ENCODE results near the gene KIFC1.

Gene KIFC1

DNA sequence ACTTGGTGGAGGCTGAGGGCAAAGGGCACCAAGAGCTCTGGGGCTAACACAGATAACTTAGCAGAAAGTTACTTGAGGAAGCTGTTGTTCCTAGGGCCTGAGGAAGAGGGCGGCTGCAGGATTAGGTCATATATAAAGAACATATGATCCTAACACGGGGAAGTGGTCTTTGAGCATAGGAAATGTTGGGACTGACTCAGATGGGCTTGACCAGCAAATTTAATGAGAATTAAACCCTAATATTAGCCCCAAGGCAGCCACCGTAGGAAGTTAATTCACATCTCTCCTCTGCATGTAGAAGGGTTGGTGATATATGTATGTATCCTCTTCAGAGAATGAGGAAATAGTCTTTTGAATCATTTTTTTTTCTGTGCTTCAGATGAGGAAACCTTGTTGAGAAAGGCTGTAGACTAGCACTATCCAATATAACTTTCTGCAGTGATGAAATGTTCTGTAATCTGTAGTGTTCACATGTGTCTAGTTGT, 53.5 kb downstream of the KIFC1 start:
- Histone ChIP-seq H3K36me3 (peaks cover 54 to 95% (median 93%) of the 10 kb centered on the region in 11 experiments), H3K4me1 (peaks cover 0 to 62% (median 14%) of the 10 kb centered on the region in 10 experiments; a peak in 16 of 20 replicates), H3K27me3 (no peaks in the 10 kb centered on the region)

DNA sequence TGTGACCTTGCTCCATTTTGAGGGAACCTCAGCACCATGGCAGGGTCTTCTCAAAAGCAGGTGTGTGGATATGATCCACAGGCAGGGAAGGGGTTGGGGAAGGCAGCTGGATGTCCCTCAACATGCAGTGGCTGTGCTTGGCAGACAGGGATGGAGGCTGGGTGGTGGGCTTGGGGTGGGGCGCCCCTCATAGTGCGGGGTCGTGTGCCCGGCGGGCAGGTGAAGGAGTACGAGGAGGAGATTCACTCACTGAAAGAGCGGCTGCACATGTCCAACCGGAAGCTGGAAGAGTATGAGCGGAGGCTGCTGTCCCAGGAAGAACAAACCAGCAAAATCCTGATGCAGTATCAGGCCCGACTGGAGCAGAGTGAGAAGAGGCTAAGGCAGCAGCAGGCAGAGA, 54.7 kb downstream of the KIFC1 start:
- peak overlapping the region in 5 of 11 experiments; percentile 28 to 84 (median 68); a peak in 8 of 22 replicates for H3K27ac ChIP-seq
- H4K20me1 ChIP-seq, result peaks cover 0 to 20% (median 0%) of the 10 kb centered on the region in 11 experiments; a peak in 4 of 22 replicates
- TF ChIP-seq Cebpa-rat (IDR thresholded peaks at IDR 0.05), result no peak
- peak overlapping the region in 3 of 11 experiments; percentile 48 to 80 (median 79); a peak in 6 of 22 replicates for H3K4me2 ChIP-seq
- peaks cover 0 to 74% (median 23%) of the 10 kb centered on the region in 10 experiments; a peak in 16 of 20 replicates for H3K4me1 ChIP-seq
- H3K9me3 ChIP-seq (replicated peaks in 1 of 11), result no peaks in the 10 kb centered on the region
- no peaks in the 10 kb centered on the region for H3K27me3 ChIP-seq
- H3K4me3 ChIP-seq, result no peak overlapping the region
- H3K36me3 ChIP-seq, result peaks cover 42 to 90% (median 82%) of the 10 kb centered on the region in 11 experiments
- peak overlapping the region in 4 of 11 experiments; percentile 29 to 64 (median 56); a peak in 4 of 22 replicates for H3K9ac ChIP-seq

More for the DNA sequence above, 53.5 kb downstream of the KIFC1 start:
- peak overlapping the region in 6 of 11 experiments; percentile 20 to 84 (median 66); a peak in 10 of 22 replicates for H3K27ac ChIP-seq
- no peaks in the 10 kb centered on the region for H3K9me3 ChIP-seq (replicated peaks in 1 of 11)
- TF ChIP-seq Cebpa-rat (IDR thresholded peaks at IDR 0.05), result no peak
- peak overlapping the region in 3 of 11 experiments; percentile 51 to 64 (median 60); a peak in 4 of 22 replicates for H3K9ac ChIP-seq
- H4K20me1 ChIP-seq, result peaks cover 0 to 20% (median 0%) of the 10 kb centered on the region in 11 experiments; a peak in 4 of 22 replicates
- no peak overlapping the region for H3K4me3 ChIP-seq
- peak overlapping the region in 5 of 11 experiments; percentile 3 to 80 (median 48); a peak in 9 of 22 replicates for H3K4me2 ChIP-seq

DNA sequence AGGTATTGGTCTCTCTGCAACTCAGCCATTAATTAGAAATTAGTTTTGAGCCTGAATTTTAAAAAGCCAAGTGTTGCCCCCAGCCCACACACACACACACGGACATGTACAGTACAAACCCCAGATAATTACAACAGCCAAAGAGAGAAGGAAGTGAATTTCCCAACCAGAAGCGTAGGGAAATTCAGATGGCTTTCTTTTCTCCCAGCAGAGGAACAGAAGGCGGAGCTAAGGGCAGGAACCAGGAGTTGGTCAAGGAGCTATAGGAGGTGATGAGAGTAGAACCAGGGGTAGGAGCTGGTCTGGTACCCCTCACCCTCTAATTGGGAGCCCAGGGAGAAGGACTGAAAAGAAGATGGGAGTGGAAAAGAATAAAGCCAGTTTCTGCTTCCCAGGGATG, 58.8 kb downstream of the KIFC1 start:
- TF ChIP-seq Cebpa-rat (IDR thresholded peaks at IDR 0.05), result no peak
- Histone ChIP-seq H3K9me3 (replicated peaks in 1 of 11) (no peaks in the 10 kb centered on the region), H3K36me3 (peaks cover 22 to 59% (median 49%) of the 10 kb centered on the region in 11 experiments), H3K27me3 (no peaks in the 10 kb centered on the region), H3K4me1 (peaks cover 17 to 80% (median 30%) of the 10 kb centered on the region in 10 experiments), H3K4me3 (0 out of 20 replicates have a peak overlapping the region, but pooled peaks of 2 of the 10 experiments have one; percentile 11 to 16), H3K4me2 (peak overlapping the region in 8 of 11 experiments; percentile 35 to 82 (median 75); a peak in 16 of 22 replicates), H4K20me1 (peaks cover 0 to 5% (median 0%) of the 10 kb centered on the region in 11 experiments; a peak in 4 of 22 replicates), H3K27ac (peak overlapping the region in 9 of 11 experiments; percentile 6 to 63 (median 25); a peak in 13 of 22 replicates), H3K9ac (peak overlapping the region in 4 of 11 experiments; percentile 1 to 24 (median 14); a peak in 5 of 22 replicates)

DNA sequence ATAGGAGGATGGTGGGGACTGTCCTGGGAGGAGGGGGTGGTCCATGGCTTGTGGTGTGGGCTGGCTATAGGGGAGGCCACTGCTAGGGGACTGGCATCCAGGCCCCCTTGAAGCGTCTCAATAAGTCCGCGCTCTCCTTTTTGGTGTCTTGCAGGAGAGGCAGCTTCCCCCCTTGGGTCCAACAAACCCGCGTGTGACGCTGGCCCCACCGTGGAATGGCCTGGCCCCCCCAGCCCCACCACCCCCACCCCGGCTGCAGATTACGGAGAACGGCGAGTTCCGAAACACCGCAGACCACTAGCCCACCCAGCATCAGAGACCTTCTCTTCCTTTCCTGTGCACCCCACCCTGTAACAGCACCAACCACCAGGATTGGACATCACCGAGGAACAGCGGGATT, 60.0 kb downstream of the KIFC1 start:
- no peak for TF ChIP-seq Cebpa-rat (IDR thresholded peaks at IDR 0.05)
- Histone ChIP-seq H3K36me3 (peaks cover 27 to 59% (median 49%) of the 10 kb centered on the region in 11 experiments), H3K4me3 (no peak overlapping the region), H3K4me1 (peaks cover 25 to 71% (median 34%) of the 10 kb centered on the region in 10 experiments), H3K9me3 (replicated peaks in 1 of 11) (no peaks in the 10 kb centered on the region), H3K27ac (no peak overlapping the region), H3K4me2 (peak overlapping the region in 1 of 11 experiments; percentile 82; a peak in 1 of 22 replicates), H4K20me1 (peaks cover 0 to 13% (median 0%) of the 10 kb centered on the region in 11 experiments; a peak in 4 of 22 replicates), H3K27me3 (no peaks in the 10 kb centered on the region), H3K9ac (no peak overlapping the region)

DNA sequence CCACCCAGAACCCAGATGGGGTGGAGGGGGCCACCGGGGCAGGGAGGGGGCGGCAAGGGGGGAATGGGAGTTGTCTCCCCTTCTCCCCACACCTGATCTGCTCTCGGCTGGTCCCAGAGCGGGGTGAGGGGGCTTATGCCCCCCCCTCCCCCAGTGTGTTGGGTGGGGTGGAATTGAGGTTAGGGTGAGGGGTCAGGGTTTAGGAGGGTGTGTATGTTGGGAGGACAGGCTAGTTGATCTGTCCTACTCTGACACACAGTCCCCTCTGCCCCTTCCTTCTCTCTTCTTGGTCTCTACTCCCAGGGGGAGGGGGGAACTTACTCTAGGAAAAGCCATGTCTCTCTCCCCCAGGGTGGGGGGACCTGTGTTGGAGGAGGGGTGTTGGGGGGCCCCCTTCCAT, 60.9 kb downstream of the KIFC1 start:
- H3K9me3 ChIP-seq (replicated peaks in 1 of 11), result no peaks in the 10 kb centered on the region
- H3K4me2 ChIP-seq, result peak overlapping the region; percentile 64 to 98 (median 96); a peak in 19 of 22 replicates
- peaks cover 0 to 18% (median 0%) of the 10 kb centered on the region in 11 experiments; a peak in 4 of 22 replicates for H4K20me1 ChIP-seq
- peaks cover 25 to 64% (median 34%) of the 10 kb centered on the region in 10 experiments for H3K4me1 ChIP-seq
- no peak for TF ChIP-seq Cebpa-rat (IDR thresholded peaks at IDR 0.05)
- peak overlapping the region in 6 of 11 experiments; percentile 39 to 87 (median 46); a peak in 6 of 22 replicates for H3K9ac ChIP-seq
- peak overlapping the region in 4 of 11 experiments; percentile 11 to 51 (median 29); a peak in 4 of 22 replicates for H3K27ac ChIP-seq
- H3K4me3 ChIP-seq, result peak overlapping the region in 3 of 10 experiments; percentile 79 to 89 (median 84); a peak in 3 of 20 replicates
- peaks cover 22 to 59% (median 49%) of the 10 kb centered on the region in 11 experiments for H3K36me3 ChIP-seq
- no peaks in the 10 kb centered on the region for H3K27me3 ChIP-seq

DNA sequence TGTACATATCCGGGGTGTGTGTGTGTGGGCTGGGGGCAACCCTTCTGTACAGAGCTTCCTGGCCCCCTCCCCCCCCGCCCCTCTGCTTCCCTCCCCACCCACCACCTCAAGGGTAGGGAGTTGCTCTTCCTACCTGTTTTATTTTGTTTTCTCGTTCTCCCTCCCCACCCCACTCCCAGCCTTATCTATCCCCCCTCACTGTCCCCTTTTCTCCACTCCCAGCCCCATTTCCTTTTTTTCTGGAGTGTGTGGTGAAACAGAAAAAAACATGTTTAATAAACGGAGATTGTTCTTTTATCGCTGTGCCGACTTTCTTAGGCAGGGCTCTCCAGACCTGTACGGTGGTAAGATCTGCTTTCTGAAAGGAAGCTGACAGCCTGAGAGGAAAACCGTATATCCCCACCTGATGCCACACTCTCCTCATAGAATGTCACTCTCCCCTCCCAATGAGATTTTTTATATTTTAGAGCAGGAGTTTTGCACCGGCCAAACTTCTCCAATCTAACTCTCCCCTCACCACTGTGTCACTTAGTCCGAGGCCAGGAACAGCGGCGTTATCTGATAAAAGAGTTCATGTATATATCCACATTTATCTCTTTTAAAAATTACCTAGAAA, 61.9 kb downstream of the KIFC1 start:
- H3K27me3 ChIP-seq, result no peaks in the 10 kb centered on the region
- peaks cover 0 to 18% (median 0%) of the 10 kb centered on the region in 11 experiments; a peak in 4 of 22 replicates for H4K20me1 ChIP-seq
- peaks cover 14 to 50% (median 41%) of the 10 kb centered on the region in 11 experiments for H3K36me3 ChIP-seq
- no peak for TF ChIP-seq Cebpa-rat (IDR thresholded peaks at IDR 0.05)
- peaks cover 25 to 54% (median 34%) of the 10 kb centered on the region in 10 experiments for H3K4me1 ChIP-seq
- peak overlapping the region; percentile 73 to 89 (median 82) for H3K4me3 ChIP-seq
- H3K27ac ChIP-seq, result peak overlapping the region; percentile 37 to 79 (median 72); a peak in 21 of 22 replicates
- H3K4me2 ChIP-seq, result peak overlapping the region; percentile 71 to 98 (median 96)
- H3K9me3 ChIP-seq (replicated peaks in 1 of 11), result no peaks in the 10 kb centered on the region
- H3K9ac ChIP-seq, result peak overlapping the region; percentile 78 to 87 (median 84)

DNA sequence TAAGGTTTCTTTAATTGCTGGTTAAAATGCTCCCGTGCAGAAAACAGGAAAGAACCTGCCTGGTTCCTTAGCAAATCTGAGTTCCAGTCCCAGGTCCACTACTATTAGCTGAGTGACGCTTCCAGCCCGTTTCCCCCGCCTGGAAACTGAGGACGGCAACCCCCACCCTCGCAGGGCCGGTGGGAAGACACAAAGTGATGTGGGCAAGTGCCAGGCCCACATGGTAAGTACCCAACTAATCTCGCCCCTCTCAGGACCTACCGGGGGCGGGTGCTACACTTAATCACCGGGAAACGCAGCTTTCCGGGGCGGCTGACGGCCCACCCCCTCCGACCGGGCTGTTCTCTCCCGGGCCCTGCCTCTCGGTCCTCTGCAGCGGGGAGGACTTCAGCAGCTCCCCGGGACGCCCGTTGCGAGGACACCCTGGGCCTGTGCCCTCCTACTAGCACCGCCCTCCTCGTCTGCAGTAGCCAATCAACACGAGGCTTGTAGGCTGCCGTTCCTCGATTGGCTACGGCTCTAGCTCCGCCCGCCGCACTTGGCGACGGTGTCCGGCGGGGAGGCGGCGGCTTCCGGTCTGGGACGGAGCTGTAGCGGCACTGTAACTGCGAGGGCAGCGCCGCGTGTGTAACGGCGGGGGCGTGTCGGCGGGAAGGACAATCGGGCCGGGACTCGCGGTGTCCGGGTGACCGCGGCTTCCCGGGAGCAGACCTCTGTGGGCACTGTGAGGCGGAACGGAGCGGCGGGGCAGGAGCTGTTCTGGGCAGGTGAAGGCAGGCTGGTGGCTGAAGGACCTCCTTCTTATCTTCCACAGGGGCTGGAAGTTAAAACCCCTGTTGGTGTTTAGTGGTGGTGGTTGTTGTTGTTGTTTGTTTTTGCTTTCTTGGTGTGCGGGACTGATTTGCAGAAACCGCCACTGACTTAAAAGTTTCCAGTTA, 62.7 kb downstream of the KIFC1 start, which contains the start of gene ZBTB9:
Gene ZBTB9 (plus strand): TSS at position 568 of the 938 bp plus-strand sequence. CDS start 525 bp downstream, outside the sequence.
- Histone ChIP-seq H3K27me3 (no peaks in the 10 kb centered on the region), H3K4me2 (peak within 1 kb of the TSS; percentile 88 to 98 (median 96)), H4K20me1 (peaks cover 0 to 18% (median 0%) of the 10 kb centered on the region in 11 experiments; a peak in 4 of 22 replicates), H3K9ac (peak within 1 kb of the TSS; percentile 78 to 87 (median 84)), H3K27ac (peak within 1 kb of the TSS; percentile 37 to 79 (median 72); a peak in 21 of 22 replicates), H3K9me3 (replicated peaks in 1 of 11) (0 out of 22 replicates have a peak, but pooled peaks cover 0 to 4% (median 0%) of the 10 kb centered on the region in 11 experiments), H3K4me1 (peaks cover 25 to 46% (median 34%) of the 10 kb centered on the region in 10 experiments), H3K36me3 (peaks cover 10 to 42% (median 33%) of the 10 kb centered on the region in 11 experiments), H3K4me3 (peak within 1 kb of the TSS; percentile 73 to 89 (median 82))
- no peak for TF ChIP-seq Cebpa-rat (IDR thresholded peaks at IDR 0.05)
